Lower lobe of right lung (tissue), 2 donors: ENCODE results near the gene UROC1. TPM values are rescaled to one million over a fixed set of nuclear protein-coding genes. Genes with fewer than 3 reads are reported as not detected.

ENCODE experiments used
- ATAC-seq, 2 donors: fragments of 200-7000 bp; cut with Tn5 transposase; one replicate each; pipeline ENCODE4 v1.9.1; 2020 to 2022; ENCODE audit warnings: mild to moderate bottlenecking in 2 of 2, moderate library complexity in 2 of 2
- DNase-seq: peaks from one replicate; pipeline ENCODE4 v3.0.0-alpha.2; 2020
- H3K27ac ChIP-seq: fragments of 200-600 bp; one replicate; pipeline ENCODE4 v1.8.0; 2022
- H3K27me3 ChIP-seq: fragments of 200-600 bp; one replicate; pipeline ENCODE4 v1.8.0; 2022; ENCODE audit warnings: low read depth
- H3K36me3 ChIP-seq: fragments of 200-600 bp; one replicate; pipeline ENCODE4 v1.8.0; 2022; ENCODE audit warnings: mild to moderate bottlenecking
- H3K4me1 ChIP-seq: fragments of 200-600 bp; one replicate; pipeline ENCODE4 v1.8.0; 2022
- H3K4me3 ChIP-seq: fragments of 200-600 bp; one replicate; pipeline ENCODE4 v1.8.0; 2022; ENCODE audit warnings: mild to moderate bottlenecking
- H3K9me3 ChIP-seq: fragments of 200-600 bp; one replicate; pipeline ENCODE4 v1.8.0; 2022
- intact Hi-C: fragments of 100-400 bp; cut with DNase I; formaldehyde crosslinking; loops from one replicate; pipeline ENCODE4 v1.11.0; 2022
- total RNA-seq: library from RNA; stranded (reverse); fragmentation: NEBNext Ultra II Directional; extraction: Animal tissue kit (Norgen Biotek cat#: 25700); gene quantifications from one replicate; pipeline ENCODE4 v1.2.1, GENCODE V29; 2021
- TF ChIP-seq, protein P1 (sequence below): fragments of 200-600 bp; IDR thresholded peaks from one replicate; pipeline ENCODE4 v1.8.0; 2022; ENCODE audit warnings: antibody characterized with exemption, mild to moderate bottlenecking
- donor health status: DM: no; HTN: yes; CAD: no; lungs with severe emphysema.

Gene UROC1
- total RNA-seq, 1 donor from 2014 or later: not detected

GRCh38 chr3:126552688-126553283 lies 35.2 kb upstream of the UROC1 start:
- peak; percentile 31 for DNase-seq
- Histone ChIP-seq H3K36me3 (no peaks in the 10 kb centered on the region), H3K27me3 (no peaks in the 10 kb centered on the region), H3K27ac (no peak overlapping the region), H3K4me1 (no peaks in the 10 kb centered on the region), H3K9me3 (no peaks in the 10 kb centered on the region), H3K4me3 (no peak overlapping the region)
- intact Hi-C loops: no loop called here
- no peak for ATAC-seq
- TF ChIP-seq, protein P1, sequence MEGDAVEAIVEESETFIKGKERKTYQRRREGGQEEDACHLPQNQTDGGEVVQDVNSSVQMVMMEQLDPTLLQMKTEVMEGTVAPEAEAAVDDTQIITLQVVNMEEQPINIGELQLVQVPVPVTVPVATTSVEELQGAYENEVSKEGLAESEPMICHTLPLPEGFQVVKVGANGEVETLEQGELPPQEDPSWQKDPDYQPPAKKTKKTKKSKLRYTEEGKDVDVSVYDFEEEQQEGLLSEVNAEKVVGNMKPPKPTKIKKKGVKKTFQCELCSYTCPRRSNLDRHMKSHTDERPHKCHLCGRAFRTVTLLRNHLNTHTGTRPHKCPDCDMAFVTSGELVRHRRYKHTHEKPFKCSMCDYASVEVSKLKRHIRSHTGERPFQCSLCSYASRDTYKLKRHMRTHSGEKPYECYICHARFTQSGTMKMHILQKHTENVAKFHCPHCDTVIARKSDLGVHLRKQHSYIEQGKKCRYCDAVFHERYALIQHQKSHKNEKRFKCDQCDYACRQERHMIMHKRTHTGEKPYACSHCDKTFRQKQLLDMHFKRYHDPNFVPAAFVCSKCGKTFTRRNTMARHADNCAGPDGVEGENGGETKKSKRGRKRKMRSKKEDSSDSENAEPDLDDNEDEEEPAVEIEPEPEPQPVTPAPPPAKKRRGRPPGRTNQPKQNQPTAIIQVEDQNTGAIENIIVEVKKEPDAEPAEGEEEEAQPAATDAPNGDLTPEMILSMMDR: no peak

GRCh38 chr3:126551839-126552687 lies 34.5 kb upstream of the UROC1 start:
- DNase-seq: peak; percentile 20

GRCh38 chr3:126551121-126551838 lies 33.7 kb upstream of the UROC1 start:
- intact Hi-C loops: no loop called here
- H3K9me3 ChIP-seq: no peaks in the 10 kb centered on the region
- DNase-seq (peak; percentile 24), ATAC-seq (no peak)
- no peaks in the 10 kb centered on the region for H3K4me1 ChIP-seq
- no peaks in the 10 kb centered on the region for H3K27me3 ChIP-seq
- no peak overlapping the region for H3K27ac ChIP-seq
- TF ChIP-seq, protein P1: no peak
- H3K4me3 ChIP-seq: no peak overlapping the region
- H3K36me3 ChIP-seq: no peaks in the 10 kb centered on the region

More at GRCh38 chr3:126551839-126552687, 34.5 kb upstream of the UROC1 start:
- intact Hi-C loops: no loop called here
- no peak overlapping the region for H3K4me3 ChIP-seq
- no peaks in the 10 kb centered on the region for H3K4me1 ChIP-seq
- no peak for ATAC-seq
- TF ChIP-seq, protein P1: no peak
- H3K9me3 ChIP-seq: no peaks in the 10 kb centered on the region
- H3K27me3 ChIP-seq: no peaks in the 10 kb centered on the region
- H3K36me3 ChIP-seq: no peaks in the 10 kb centered on the region
- no peak overlapping the region for H3K27ac ChIP-seq

GRCh38 chr3:126550488-126551051 lies 33.0 kb upstream of the UROC1 start:
- Histone ChIP-seq H3K4me3 (no peak overlapping the region), H3K27me3 (peaks cover 1% of the 10 kb centered on the region), H3K27ac (no peak overlapping the region), H3K36me3 (no peaks in the 10 kb centered on the region), H3K9me3 (no peaks in the 10 kb centered on the region), H3K4me1 (no peaks in the 10 kb centered on the region)
- DNase-seq: peak; percentile 26
- ATAC-seq: no peak
- TF ChIP-seq, protein P1: no peak
- intact Hi-C loops: no loop called here

DNA sequence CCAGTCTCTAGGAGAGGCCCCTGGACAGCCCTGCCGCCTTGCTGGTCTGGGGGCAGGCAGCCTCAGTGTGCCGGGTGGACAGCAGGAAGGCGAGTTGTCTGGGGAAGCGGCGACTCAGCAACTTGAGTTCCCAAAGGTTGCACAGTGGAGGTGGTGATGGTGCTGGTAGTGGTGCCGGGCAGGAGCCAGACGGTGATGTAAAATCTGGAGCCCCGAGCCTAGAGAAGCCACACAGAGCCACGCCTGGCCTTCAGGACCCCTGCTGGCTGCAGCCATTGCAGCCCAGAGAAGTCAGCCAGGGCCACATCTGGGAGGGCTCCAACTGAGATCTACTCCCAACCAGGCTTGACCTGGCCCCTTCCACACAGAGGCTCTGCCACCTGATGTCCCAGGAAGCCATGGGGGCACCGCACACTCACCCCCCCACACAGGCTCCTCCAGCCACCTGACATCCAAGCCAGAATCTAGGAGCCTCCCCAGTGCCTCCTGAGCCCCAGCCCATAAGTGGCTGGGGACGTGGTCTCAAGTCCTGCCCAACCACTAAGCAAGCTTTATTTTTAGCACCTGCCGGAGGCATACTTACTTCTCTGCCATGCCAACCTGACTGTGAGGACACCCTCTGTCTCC lies 32.4 kb upstream of the UROC1 start:
- H3K4me3 ChIP-seq: no peak overlapping the region
- no peaks in the 10 kb centered on the region for H3K4me1 ChIP-seq
- H3K36me3 ChIP-seq: no peaks in the 10 kb centered on the region
- no peaks in the 10 kb centered on the region for H3K9me3 ChIP-seq
- DNase-seq (peak; percentile 28), ATAC-seq (no peak)
- intact Hi-C loops: no loop called here
- TF ChIP-seq, protein P1: no peak
- H3K27ac ChIP-seq: no peak overlapping the region
- H3K27me3 ChIP-seq: peaks cover 3% of the 10 kb centered on the region
